VCaP (cell line): ENCODE measurements around the gene IFI27L1.

ENCODE experiments used
- H3K27ac ChIP-seq: fragments of 450-650 bp; 2 replicates; pipeline ENCODE4 v1.5.1; 2017
- CTCF ChIP-seq: fragments of 450-650 bp; conservative IDR thresholded peaks from 2 replicates; pipeline ENCODE4 v1.5.1; 2017; ENCODE audit warnings: mild to moderate bottlenecking, moderate library complexity

Gene IFI27L1

GRCh38 chr14:94128216-94128839, 47.2 kb downstream of the IFI27L1 start:
- no peak overlapping the region for H3K27ac ChIP-seq
- no peak for TF ChIP-seq CTCF

- peak; percentile 11; the same call in 1 of the 2 replicates for TF ChIP-seq CTCF
- no peak within 1 kb of the TSS for H3K27ac ChIP-seq
These were observed 48.1 kb downstream of the IFI27L1 start, which contains the start of gene IFI27L2 for GRCh38 chr14:94129111-94129757. IFI27L2 (minus strand) TSS chr14:94129604; CDS start chr14:94129564, 40 bp downstream.

GRCh38 chr14:94129758-94130414, 48.8 kb downstream of the IFI27L1 start:
- TF ChIP-seq CTCF: no peak
- H3K27ac ChIP-seq: no peak overlapping the region

- no peak overlapping the region for H3K27ac ChIP-seq
- peak; percentile 85 for TF ChIP-seq CTCF
These were observed 51.3 kb downstream of the IFI27L1 start for GRCh38 chr14:94132285-94132887.

- H3K27ac ChIP-seq: no peak overlapping the region
- TF ChIP-seq CTCF: no peak
These were observed 54.4 kb downstream of the IFI27L1 start for GRCh38 chr14:94135476-94135875.

- H3K27ac ChIP-seq: no peak overlapping the region
- TF ChIP-seq CTCF: peak; percentile 96
These were observed 55.6 kb downstream of the IFI27L1 start for GRCh38 chr14:94136575-94137331.

GRCh38 chr14:94138251-94138650, 57.1 kb downstream of the IFI27L1 start:
- H3K27ac ChIP-seq: no peak overlapping the region
- no peak for TF ChIP-seq CTCF
